Activated CD8-positive, alpha-beta memory T cell treated with anti-CD3 and anti-CD28 coated beads for 4 hours (primary cell): ENCODE results near the gene AICDA.

Experiments used
- DNase-seq, 2 donors: peaks; one replicate each; pipeline ENCODE4 v3.0.0-alpha.2; 2020; ENCODE audit warnings: low read depth in 2 of 2

Gene AICDA

GRCh38 chr12:8554451-8555195 is 58.0 kb downstream of the AICDA start:
- no peak for DNase-seq

GRCh38 chr12:8553088-8553627 is 59.5 kb downstream of the AICDA start:
- DNase-seq: no peak
